Bronchial epithelial cell (primary cell): ENCODE results near the gene DDX50. TPM values are rescaled to one million over a fixed set of nuclear protein-coding genes. Genes with fewer than 3 reads are reported as not detected.
A peak's percentile ranks its signal among the peaks of the same experiment; 100 is the strongest.

Experiments used
- DNase-seq: peaks from one replicate; pipeline ENCODE4 v3.0.0-alpha.2; 2010; ENCODE audit warnings: low read depth
- FAIRE-seq: peaks from 2 replicates; lab custom pipeline; 2011; peaks lifted over from hg19 to GRCh38; lab: Jason Lieb, UNC
- H3K27me3 ChIP-seq: 2 replicates; pipeline ENCODE4 v1.5.1; 2011; ENCODE audit warnings: low read length; ENCODE audit not compliant: control insufficient read depth, insufficient read depth
- H3K36me3 ChIP-seq: 2 replicates; pipeline ENCODE4 v1.5.1; 2011; ENCODE audit warnings: low read length; ENCODE audit not compliant: control insufficient read depth, insufficient read depth
- H3K4me3 ChIP-seq: 2 replicates; pipeline ENCODE4 v1.5.1; 2011; ENCODE audit warnings: mild to moderate bottlenecking, low read depth, low read length, control low read depth
- total RNA-seq: library from RNA; depleted of rRNA; stranded (reverse); fragments of >200 nt; gene quantifications from 2 replicates; pipeline ENCODE4 v1.2.1, GENCODE V29; 2014
- TF ChIP-seq, protein P1 (sequence below): IDR thresholded peaks from 2 replicates; pipeline ENCODE4 v1.5.1; 2011; ENCODE audit warnings: mild to moderate bottlenecking, moderate library complexity, low read length, control low read depth, inconsistent platforms; ENCODE audit not compliant: insufficient read depth, severe bottlenecking

Gene DDX50
- total RNA-seq, 1 donor from 2014 or later = 73.7 TPM

DNA sequence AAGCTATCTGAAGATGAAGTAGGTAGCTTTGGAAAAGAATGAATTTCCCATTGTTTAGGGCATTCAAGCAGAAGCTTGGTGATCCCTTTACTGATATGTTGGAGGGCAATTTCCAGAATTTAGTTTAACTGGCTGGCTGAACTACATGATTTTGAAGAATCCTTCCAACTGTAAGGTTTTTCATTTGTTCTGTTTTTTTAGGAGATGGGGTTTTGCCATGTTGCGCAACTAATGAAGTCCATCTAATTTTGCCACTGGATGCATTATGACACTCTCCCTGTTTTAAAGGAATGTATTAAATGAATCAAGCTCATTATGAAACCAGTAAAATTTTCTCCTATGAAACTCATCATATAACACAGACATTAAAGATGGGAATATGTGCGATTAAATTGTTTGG, 6.1 kb upstream of the DDX50 start:
- Histone ChIP-seq H3K36me3 (no peaks in the 10 kb centered on the region), H3K27me3 (no peaks in the 10 kb centered on the region), H3K4me3 (no peak overlapping the region)
- FAIRE-seq (no peak), DNase-seq (no peak)
- TF ChIP-seq, protein P1, sequence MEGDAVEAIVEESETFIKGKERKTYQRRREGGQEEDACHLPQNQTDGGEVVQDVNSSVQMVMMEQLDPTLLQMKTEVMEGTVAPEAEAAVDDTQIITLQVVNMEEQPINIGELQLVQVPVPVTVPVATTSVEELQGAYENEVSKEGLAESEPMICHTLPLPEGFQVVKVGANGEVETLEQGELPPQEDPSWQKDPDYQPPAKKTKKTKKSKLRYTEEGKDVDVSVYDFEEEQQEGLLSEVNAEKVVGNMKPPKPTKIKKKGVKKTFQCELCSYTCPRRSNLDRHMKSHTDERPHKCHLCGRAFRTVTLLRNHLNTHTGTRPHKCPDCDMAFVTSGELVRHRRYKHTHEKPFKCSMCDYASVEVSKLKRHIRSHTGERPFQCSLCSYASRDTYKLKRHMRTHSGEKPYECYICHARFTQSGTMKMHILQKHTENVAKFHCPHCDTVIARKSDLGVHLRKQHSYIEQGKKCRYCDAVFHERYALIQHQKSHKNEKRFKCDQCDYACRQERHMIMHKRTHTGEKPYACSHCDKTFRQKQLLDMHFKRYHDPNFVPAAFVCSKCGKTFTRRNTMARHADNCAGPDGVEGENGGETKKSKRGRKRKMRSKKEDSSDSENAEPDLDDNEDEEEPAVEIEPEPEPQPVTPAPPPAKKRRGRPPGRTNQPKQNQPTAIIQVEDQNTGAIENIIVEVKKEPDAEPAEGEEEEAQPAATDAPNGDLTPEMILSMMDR = no peak

GRCh38 chr10:68897336-68897741, 3.8 kb upstream of the DDX50 start:
- no peaks in the 10 kb centered on the region for H3K36me3 ChIP-seq
- TF ChIP-seq, protein P1 = peak; percentile 46
- no peak overlapping the region for H3K4me3 ChIP-seq
- FAIRE-seq (no peak), DNase-seq (peak; percentile 64)
- H3K27me3 ChIP-seq = no peaks in the 10 kb centered on the region

GRCh38 chr10:68899186-68899745, 1.8 kb upstream of the DDX50 start:
- H3K27me3 ChIP-seq = no peaks in the 10 kb centered on the region
- FAIRE-seq (no peak), DNase-seq (no peak)
- TF ChIP-seq, protein P1 = no peak
- H3K36me3 ChIP-seq = no peaks in the 10 kb centered on the region
- H3K4me3 ChIP-seq = no peak overlapping the region

DNA sequence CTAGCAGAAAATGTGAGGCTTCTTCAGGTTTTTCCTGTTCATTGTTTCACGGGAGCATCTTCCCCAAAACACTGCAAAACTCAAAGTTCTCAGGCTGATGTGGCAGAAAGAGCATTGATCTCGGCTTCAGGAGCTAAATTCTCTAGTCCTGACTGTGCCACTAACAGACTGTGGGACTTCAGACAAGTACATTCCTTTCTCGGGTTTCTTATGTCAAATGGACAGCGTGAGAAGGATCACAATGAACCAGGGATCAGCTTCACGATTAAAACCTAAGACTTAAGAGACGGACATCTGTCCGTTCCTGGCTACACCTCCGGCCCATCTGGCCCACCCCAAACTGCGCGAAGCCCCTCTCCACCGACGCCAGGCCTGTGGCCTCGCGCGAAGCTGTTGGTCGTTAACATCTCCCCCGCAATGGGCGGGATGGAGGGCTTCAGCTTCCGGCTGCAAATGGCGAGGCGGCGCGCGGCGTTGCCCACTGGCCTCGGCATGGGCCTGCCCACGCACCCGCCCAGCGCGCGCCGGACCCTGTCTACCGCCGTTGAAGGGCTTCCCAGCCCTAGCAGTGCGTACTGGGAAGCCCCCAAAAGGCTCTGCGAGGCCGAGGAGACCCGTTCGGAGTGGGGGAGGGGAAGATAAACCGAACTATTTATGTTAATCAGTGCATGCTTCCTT, 549 bp upstream of the DDX50 start:
- DNase-seq = peak; percentile 54
- H3K27me3 ChIP-seq = no peaks in the 10 kb centered on the region
- no peaks in the 10 kb centered on the region for H3K36me3 ChIP-seq
- TF ChIP-seq, protein P1 = no peak
- peak overlapping the region; percentile 77 for H3K4me3 ChIP-seq
- no peak for FAIRE-seq

DNA sequence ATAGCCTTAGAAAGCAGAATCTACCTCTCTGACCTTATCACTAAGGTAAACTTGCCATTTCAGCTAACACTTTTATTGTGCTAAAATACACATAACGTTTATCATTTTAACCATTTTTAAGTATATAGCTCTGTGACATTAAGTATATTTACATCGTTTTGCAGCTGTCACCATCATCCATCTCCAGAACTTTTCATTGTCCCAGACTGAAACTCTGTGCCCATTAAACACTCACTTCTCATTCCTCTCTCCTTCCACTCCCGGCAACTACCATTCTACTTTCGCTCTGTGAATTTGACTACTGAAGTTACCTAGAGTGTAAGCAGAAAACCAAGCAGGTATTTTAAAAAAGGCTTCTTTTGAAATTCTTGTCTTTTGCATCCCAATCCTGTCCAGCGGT, 1.3 kb downstream of the DDX50 start:
- TF ChIP-seq, protein P1 = no peak
- Histone ChIP-seq H3K27me3 (no peaks in the 10 kb centered on the region), H3K36me3 (peaks cover 4% of the 10 kb centered on the region), H3K4me3 (no peak overlapping the region)
- DNase-seq (no peak), FAIRE-seq (no peak)
